Occipital lobe (tissue), 2 donors: ENCODE results near the gene CYBC1. TPM values are rescaled to one million over a fixed set of nuclear protein-coding genes. Genes with fewer than 3 reads are reported as not detected.

Experiments
- DNase-seq: peaks from one replicate; lab custom pipeline; 2025; lab: John Stamatoyannopoulos, UW
- total RNA-seq: library from RNA; depleted of rRNA; stranded (reverse); fragments of >200 nt; gene quantifications from one replicate; pipeline ENCODE4 v1.2.3, GENCODE V29; 2014

CYBC1 gene
- total RNA-seq, 1 donor from 2014 or later = 22.9 TPM

GRCh38 chr17:82449131-82449882, 1.2 kb downstream of the CYBC1 start:
- DNase-seq = no peak

DNA sequence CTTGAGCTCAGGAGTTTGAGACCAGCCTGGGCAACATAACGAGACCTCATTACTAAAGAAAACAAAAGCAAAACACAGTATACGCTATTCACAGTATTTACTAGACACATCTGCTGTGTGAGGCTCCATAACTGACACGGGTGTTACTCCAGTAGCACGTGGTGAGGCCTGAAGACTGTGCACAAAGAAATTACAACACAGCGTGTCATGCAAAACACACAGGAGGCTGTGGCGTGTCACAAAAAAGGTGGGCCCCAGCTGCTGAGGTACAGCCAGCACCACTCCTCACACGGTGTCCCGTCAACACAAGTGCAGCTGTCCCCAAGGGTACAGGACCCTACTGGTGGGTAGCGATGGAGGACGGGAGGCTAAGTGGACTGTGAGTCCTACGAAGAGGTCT, 2.7 kb downstream of the CYBC1 start:
- no peak for DNase-seq

DNA sequence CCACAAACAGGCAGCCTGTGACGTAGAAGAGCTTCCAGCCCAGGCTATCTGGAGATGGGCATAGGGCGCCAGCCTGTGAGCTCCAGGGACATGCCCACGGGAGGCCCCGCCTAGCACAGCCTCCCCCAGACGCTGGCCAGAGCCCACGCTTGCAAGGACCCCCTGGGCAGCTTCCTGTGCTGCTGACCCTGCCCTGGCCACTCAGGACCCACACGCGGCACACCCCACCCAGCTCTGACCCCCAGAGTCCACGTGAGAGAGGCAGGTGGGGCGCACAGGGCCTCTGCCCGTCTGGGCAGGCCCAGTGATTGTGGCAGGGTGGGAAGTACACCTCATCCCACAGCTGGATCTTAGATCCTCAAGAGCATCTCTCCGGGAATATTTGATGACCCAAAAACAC, 3.9 kb downstream of the CYBC1 start:
- DNase-seq = no peak

DNA sequence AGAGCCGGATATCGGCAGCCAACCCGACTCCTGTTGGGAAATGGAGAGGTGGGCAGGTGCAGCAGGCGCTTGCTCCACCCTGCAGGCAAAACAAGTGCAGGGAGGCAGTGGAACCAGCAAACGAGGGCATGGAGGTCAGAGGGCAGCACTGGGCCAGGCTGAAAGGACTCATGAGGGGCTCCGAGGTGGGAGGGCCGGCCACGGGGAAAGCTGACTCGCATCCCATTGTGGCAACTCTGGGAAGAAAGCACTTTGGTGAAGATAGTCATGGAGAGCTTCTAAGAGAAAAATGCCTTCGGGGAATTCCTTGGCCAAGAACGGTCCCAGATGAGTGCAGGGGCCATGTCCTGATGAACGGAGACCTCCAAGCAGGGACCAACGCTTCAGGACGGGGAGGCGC, 4.4 kb downstream of the CYBC1 start:
- DNase-seq = no peak

- DNase-seq = no peak
Measured at GRCh38 chr17:82445542-82445941, 5.0 kb downstream of the CYBC1 start.

- DNase-seq = no peak
Measured at GRCh38 chr17:82444941-82445521, 5.5 kb downstream of the CYBC1 start.

GRCh38 chr17:82444284-82444893, 6.2 kb downstream of the CYBC1 start:
- DNase-seq = no peak

DNA sequence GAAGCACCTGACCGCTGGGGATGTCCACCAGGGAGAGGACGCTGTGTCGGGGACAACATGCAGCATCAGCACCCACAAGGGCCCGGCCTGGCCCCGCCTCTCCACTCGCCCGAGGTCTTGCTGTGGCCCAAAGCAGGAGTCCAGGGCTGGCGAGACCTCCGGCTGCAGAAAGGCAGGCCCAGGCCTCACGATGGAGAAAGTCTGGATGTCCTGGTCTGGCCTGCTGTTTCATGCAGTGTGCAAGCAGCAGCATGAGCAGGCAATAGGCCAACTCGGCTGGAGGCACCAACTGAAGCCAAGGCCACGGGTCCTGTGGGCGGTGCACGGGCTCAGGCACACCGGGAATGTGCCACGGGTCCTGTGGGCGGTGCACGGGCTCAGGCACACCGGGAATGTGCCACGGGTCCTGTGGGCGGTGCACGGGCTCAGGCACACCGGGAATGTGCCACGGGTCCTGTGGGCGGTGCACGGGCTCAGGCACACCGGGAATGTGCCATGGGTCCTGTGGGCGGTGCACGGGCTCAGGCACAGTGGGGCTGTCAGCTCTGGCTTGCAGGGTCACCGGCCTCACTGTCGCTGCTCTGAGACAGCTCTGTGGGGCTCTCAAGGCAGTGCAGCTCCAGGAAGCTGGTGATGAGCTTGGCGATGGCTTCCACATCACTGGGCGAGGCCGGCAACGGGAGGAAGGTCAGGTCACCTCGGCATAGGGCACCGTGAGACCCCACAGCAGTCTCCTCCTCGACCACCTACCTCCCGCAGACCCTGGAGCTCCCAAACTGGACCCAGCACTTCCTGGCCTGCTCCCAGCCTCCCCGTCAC, 6.9 kb downstream of the CYBC1 start:
- no peak for DNase-seq

GRCh38 chr17:82442643-82443464, 7.7 kb downstream of the CYBC1 start:
- no peak for DNase-seq

DNA sequence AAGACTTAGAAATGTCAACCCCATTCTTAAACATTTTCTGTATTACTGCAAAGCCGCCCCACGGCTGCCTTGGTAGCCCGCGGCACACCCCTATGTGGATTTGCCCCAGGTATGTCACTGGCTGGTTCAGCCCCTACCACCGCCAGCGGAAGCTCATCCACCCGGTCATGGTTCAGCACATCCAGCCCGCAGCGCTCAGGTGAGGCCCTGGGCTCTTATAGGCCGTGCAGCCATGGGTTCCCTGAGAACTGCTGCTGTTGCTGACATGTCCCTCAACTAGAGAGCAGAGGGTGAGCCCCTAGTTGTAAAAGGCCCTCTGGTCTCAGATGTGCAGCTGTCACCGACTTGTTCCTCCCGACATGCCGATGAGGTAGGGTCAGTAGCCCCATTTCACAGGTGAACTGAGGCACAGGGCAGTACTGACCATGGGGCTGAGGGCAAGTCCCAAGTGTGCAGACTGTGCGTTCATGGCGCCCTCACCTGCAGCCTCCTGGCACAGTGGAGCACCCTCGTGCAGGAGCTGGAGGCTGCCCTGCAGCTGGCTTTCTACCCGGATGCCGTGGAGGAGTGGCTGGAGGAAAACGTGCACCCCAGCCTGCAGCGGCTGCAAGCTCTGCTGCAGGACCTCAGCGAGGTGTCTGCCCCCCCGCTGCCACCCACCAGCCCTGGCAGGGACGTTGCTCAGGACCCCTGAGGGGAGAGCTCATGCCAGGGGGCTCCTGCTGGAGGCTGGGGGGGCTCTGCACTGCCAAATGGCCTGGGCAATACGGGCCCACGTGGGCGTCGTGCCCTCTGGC, 8.7 kb downstream of the CYBC1 start:
- no peak for DNase-seq

DNA sequence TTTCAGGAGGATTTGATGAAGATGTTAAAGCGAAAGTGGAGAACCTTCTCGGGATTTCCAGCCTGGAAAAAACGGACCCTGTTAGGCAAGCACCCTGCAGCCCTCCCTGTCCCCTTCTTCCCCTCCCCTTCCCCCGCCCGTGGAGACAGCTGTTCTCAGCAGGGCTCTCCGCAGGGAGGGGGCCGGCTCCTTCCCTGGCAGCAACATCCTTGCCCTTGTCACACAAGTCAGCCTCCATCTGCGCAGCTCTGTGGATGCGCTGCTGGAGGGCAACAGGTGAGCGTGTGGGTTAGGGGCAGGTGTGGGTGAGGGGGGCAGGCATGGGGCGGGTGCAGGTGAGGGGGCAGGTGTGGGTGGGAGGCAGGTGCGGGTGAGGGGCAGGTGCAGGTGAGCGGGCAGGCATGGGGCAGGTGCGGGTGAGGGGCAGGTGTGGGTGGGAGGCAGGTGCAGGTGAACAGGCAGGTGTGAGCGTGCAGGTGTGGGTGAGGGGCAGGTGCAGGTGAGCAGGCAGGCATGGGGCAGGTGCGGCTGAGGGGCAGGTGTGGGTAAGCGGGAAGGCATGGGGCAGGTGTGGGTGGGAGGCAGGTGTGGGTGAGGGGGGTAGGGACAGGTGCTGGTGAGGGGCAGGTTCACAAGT, 9.4 kb downstream of the CYBC1 start:
- no peak for DNase-seq

- no peak for DNase-seq
Measured at GRCh38 chr17:82440469-82440981, 10.0 kb downstream of the CYBC1 start.

- no peak for DNase-seq
Measured at GRCh38 chr17:82439829-82440365, 10.7 kb downstream of the CYBC1 start.

GRCh38 chr17:82439194-82439828, 11.2 kb downstream of the CYBC1 start:
- DNase-seq = no peak

- no peak for DNase-seq
Measured at GRCh38 chr17:82438401-82439193, 12.0 kb downstream of the CYBC1 start.

GRCh38 chr17:82437325-82437668, 13.3 kb downstream of the CYBC1 start:
- DNase-seq = no peak

GRCh38 chr17:82436601-82437324, 13.8 kb downstream of the CYBC1 start:
- no peak for DNase-seq
